Kidney epithelial cell (primary cell): ENCODE data around the gene SH2D7. TPM values are rescaled to one million over a fixed set of nuclear protein-coding genes. Genes with fewer than 3 reads are reported as not detected.

ENCODE experiments used
- DNase-seq: peaks from one replicate; pipeline ENCODE4 v3.0.0-alpha.2; 2010; ENCODE audit warnings: low read depth
- H3K27me3 ChIP-seq: 2 replicates; pipeline ENCODE4 v1.6.0; 2011; ENCODE audit warnings: low read length; ENCODE audit not compliant: control insufficient read depth, insufficient read depth
- H3K36me3 ChIP-seq: 2 replicates; pipeline ENCODE4 v1.5.1; 2011; ENCODE audit warnings: low read length; ENCODE audit not compliant: control insufficient read depth, insufficient read depth
- H3K4me3 ChIP-seq: 2 replicates; pipeline ENCODE4 v1.5.1; 2011; ENCODE audit warnings: low read depth, mild to moderate bottlenecking, control low read depth, low read length
- CTCF ChIP-seq: IDR thresholded peaks from 2 replicates; pipeline ENCODE4 v1.5.1; 2011; ENCODE audit warnings: mild to moderate bottlenecking, moderate library complexity, low read length, control low read depth, inconsistent platforms; ENCODE audit not compliant: insufficient read depth, poor library complexity, severe bottlenecking
- total RNA-seq: library from RNA; depleted of rRNA; stranded (reverse); fragments of >200 nt; gene quantifications from 2 replicates; pipeline ENCODE4 v1.2.3, GENCODE V29; 2015

Gene SH2D7
- total RNA-seq, 1 donor from 2014 or later: not detected

- TF ChIP-seq CTCF: no peak
- no peaks in the 10 kb centered on the region for H3K36me3 ChIP-seq
- no peaks in the 10 kb centered on the region for H3K27me3 ChIP-seq
- no peak overlapping the region for H3K4me3 ChIP-seq
- DNase-seq: no peak
These were observed 1.8 kb upstream of the SH2D7 start for GRCh38 chr15:78090422-78091063.

- H3K27me3 ChIP-seq: no peaks in the 10 kb centered on the region
- no peaks in the 10 kb centered on the region for H3K36me3 ChIP-seq
- TF ChIP-seq CTCF: no peak
- DNase-seq: peak; percentile 55
- H3K4me3 ChIP-seq: no peak overlapping the region
These were observed 1.1 kb downstream of the SH2D7 start for GRCh38 chr15:78093242-78094020.

DNA sequence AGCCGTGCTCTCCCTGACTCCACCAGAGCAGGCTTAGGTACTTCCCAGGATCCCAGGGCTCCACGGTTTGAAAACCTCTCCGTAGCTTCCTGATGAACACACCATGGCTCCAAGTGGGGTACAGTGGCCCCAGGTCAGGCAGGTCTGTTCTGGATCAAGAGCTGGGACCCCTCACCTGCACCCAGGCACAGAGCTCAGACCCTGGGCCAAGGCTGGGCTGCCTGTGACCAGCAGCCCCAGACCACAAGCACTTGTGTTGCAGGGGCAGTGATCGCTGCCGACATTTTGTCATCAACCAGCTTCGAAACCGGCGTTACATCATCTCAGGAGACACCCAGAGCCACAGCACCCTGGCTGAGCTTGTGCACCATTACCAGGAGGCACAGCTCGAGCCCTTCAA, 5.3 kb downstream of the SH2D7 start:
- TF ChIP-seq CTCF: no peak

GRCh38 chr15:78098131-78098755, 5.9 kb downstream of the SH2D7 start:
- no peaks in the 10 kb centered on the region for H3K27me3 ChIP-seq
- no peak overlapping the region for H3K4me3 ChIP-seq
- TF ChIP-seq CTCF: no peak
- no peak for DNase-seq
- no peaks in the 10 kb centered on the region for H3K36me3 ChIP-seq

More for the DNA sequence above, 5.3 kb downstream of the SH2D7 start:
- no peak for DNase-seq
- Histone ChIP-seq H3K36me3 (no peaks in the 10 kb centered on the region), H3K4me3 (no peak overlapping the region), H3K27me3 (no peaks in the 10 kb centered on the region)

- no peaks in the 10 kb centered on the region for H3K27me3 ChIP-seq
- no peak for TF ChIP-seq CTCF
- no peak overlapping the region for H3K4me3 ChIP-seq
- no peaks in the 10 kb centered on the region for H3K36me3 ChIP-seq
- no peak for DNase-seq
These were observed 8.5 kb downstream of the SH2D7 start for GRCh38 chr15:78100886-78101285.
